HG03432 (cell line): ENCODE results near the gene PIP4K2A.

Source experiments
- ATAC-seq: cut with Tn5 transposase; IDR thresholded peaks from one replicate; pipeline ENCODE4 v1.9.1; 2021; ENCODE audit warnings: mild to moderate bottlenecking, moderate library complexity; ENCODE audit not compliant: unreplicated experiment

Gene PIP4K2A

DNA sequence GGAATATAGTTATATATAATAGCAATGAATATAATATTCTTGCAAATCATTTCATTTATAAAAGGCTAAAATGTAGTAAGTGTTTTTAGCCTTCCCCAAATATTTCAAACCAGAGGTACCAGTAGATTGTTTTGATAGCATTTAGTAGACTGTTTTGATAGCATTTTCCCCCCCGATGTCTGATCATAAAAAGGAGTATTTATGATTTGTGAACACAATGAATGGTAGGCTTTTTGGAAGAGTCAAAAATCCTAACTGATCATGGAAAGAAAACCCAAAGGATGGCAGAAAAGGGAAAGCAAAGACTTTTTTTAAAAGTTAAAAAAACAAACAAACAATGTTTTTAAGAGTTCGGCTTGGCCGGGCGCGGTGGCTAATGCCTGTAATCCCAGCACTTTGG lies 152.5 kb downstream of the PIP4K2A start:
- no peak for ATAC-seq

DNA sequence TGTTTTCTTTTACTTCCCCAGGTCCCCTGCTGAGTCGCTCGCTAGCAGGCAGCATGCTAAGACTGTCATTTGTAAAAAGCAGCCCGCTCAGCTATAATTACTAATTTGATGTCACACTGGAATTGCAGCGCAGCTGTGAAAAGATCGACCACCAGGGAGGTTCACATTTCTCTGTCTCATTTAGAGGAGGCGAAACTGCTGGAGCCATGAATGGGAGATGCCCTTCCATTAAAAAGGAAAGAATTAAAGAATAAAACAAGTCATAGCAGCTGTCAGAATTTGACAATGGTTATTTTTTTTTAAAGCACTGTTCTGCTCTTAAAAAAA lies 153.5 kb downstream of the PIP4K2A start:
- ATAC-seq: no peak

DNA sequence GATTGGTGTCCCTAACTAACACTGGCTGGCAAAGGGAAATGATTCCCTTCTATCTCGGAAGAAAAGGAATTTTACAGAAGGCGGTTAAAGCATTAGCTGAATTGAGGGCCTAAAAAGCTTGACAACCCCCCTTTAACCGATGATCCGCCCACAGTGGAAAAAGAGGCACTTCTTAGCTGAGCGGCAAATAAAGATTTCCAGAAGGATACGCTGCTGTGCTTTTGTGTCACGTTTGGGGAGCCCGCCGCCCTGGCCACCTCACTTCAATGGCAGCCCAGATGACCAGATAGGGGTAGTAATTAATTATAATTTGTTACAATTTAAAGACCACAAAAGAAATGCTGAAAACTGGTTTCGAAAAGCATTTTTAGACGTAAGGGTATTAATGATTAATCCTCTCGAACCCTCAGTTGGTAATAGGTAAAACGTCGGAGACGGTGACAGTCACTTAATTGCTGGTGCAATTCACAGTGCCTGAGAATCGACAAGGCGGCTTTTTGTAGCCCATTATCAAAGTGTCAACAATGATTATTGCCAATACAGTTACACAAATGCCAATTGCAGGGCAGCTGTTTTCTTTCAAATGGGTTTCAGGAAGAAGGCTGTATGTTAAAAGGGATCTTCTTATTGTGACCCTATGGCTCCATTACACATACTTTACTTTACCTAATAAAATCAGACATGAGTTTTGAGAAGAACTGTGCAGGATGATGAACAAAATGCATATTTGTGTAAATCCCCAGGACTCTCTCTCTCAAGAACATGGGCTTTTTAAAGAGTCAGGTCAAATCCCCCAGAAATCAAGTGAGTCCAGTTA lies 154.1 kb downstream of the PIP4K2A start:
- no peak for ATAC-seq

DNA sequence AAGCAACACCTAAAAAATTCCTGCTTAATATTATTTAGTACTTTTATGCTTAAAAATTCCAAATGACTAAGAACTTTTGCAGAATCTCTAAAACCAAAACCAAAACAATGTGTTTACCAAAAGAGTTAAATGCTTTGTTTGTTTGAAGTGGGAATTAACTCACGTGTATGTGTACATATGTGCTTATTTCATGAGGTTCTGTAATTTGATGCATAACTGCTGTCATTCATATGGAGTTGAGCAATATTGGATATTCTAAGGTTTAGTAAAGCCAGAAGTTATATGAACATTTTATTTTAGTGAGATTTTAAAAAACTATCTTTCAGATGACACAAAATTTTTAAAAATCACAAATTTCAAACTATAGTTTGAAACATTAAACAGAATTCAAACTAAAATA lies 157.1 kb downstream of the PIP4K2A start:
- no peak for ATAC-seq

DNA sequence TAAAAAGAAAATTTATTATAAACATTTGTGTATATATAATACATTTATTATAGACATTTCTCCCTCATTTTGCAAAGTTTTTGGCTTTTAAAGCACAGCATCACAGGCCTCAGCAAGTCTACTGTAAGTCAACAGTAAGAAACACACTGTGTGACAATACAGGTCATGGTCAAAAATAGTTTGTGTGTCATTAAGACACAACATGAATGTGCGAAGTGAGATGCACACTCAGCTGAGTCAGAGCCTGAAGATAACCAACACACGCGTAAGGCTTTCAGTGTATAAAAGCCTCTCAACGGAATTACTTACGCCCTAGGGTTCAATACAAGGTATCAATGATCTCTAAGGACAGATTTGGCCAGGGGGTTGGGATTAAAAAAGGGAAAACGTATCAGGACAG lies 157.6 kb downstream of the PIP4K2A start:
- no peak for ATAC-seq

DNA sequence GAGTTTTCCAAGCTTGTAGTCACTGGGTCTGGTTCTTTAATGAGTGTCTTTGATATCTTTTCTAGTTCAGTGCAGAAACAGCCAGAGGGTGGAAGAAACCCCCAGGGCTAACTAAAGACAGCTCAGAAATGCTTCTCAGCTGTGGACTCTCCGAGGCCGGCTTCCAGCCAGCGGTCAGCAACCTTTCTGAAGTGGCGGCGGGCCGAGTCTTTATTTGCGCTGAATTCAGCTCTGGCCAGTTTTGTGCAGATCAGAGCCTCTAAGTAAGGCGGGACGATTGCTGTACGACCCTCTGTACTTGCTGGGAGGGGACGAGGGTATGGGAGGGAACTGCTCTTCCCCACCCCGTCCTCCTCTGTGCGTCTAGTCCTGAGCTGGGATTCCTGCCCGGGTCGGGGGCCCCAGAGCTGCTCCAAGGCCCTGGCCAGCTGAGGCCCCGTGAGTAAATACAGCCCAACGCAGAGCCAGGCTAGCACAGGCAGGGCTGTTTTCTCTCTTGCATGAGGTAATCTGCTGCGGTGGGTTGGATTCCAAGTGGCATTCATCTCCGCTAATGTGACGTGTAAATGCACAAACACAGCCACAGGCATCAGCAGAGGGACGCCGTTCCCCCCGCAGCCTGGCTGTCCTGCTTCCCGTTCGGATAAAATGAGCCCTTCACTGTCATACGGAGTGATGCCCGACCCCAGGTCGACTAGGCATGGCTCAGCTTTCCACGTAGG lies 159.8 kb downstream of the PIP4K2A start:
- no peak for ATAC-seq

DNA sequence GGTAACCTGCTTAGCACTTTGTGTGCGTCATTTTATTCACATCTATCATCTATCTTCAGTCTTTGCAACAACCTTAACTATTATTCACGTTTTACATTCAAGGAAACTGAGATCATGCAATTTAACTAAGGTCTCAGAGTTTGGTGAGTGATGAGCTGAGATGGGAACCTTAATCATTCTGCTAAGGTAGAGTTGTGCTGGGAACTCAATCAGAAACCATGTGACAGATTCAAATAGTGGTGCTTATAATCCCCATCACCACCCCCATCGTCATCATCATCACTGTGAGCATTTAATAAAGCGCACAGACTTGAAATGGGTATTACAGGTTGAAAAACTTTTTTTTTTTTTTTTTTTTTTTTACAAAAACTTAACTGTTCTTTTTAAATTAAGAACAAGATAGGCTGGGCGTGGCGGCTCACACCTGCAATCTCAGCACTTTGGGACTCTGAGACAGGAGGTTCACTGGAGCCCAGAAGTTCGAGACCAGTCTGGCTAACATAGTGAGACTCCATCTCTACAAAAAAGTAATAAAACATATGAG lies 160.9 kb downstream of the PIP4K2A start:
- ATAC-seq: no peak

DNA sequence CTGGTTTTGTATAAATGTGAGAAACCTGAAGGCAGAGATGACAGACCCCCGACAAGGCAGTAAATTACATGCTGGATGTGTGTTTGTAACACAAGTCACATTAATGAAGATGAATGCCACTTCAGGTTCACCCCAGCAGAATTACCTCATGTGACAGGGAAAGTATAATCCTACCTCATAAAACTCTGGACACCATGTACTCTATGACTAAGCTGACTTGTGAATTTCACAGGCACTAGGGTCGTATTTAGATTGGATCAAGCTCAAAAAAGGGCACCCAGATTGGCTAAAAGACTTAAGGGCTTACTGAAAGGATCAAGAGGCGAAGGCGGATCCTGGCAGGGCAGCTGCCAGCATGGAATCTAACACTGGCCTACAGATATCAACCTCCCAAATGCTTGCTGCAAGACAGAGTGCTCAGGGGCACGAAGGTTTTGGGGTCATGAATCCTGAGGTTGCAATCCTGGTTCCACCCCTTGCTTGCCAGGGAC lies 161.4 kb downstream of the PIP4K2A start:
- ATAC-seq: no peak

DNA sequence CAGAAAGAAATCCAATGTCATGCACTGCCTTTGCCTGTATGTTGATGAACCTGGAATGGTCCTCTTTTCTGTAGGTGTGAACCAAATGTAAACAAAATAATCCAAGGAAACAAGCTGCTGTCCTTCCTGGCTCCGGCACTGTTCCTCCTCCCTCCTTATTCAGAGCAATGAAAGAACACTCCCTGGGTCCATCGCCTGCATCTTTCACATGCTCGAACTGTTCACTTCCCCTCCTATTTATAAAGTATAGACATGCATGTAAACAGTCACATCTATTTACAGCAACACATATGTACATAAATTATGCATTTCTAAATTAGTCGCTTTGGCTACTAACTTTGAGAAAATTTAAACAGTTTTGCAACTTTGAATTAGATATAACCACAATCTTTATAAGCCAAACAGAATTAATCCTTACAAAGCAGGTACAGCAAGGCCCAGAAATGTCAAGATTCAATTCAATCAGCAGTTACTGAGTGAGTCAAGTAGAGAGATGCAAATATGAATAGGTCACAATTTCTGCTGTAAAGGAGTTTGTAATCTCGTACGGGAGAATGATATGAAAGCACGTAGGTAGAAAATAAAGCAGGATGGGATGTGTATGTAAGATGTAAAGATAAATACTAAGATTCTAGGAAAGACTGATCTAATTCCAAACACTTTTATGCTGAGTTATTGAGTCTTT lies 162.6 kb downstream of the PIP4K2A start:
- no peak for ATAC-seq

DNA sequence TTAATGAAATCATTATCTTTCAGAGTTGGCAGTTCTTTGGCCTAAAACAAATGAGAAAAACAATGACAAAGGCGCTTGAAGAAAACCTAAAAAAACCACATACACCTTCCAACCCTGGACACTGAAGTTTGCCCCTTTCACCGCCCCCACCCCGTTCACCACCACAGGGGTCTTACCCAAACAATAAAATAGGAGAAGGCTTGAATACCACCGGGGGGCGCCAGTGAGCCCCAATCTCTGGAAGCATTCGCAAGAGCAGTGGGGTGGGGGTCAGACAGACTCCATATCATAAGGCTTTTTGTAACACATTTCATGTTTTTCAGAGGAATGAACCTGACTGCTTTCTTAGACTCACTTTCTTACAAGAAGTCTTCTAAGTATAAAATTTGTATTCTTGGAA lies 163.6 kb downstream of the PIP4K2A start:
- no peak for ATAC-seq

DNA sequence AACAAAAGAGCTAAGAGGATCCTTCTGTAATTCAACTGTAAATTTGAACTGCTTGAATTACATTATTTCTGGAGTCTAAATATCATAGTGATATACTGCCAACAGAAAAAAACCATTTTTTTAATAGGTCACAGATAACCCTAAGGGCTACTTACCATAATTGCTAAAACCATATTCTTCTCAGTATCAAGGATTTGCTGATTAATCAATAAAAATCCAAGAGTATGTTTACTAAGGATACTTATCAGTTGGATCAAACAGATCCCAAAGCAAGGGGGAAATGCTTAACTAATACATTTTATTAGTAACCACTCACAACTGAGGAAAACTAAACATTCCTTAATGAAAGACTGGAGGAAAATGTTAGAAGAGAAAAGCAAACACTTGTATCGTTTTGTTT lies 166.0 kb downstream of the PIP4K2A start:
- no peak for ATAC-seq

DNA sequence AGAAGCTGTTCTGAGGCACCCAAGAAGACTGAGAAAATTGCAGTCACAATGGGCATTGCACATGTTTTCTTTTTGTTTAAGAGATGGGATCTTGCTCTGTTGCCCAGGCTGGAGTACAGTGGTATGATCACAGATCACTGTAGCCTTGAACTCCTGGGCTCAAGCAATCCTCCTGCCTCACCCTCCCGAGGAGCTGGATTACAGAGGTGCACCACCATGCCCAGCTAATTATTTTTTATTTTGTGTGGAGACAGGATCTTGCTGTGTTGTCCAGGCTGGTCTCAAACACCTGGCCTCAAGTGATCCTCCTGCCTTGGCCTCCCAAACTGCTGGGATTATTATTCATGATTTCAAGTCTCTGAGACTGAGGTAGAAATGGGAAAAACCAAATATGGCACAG lies 168.7 kb downstream of the PIP4K2A start:
- ATAC-seq: no peak

DNA sequence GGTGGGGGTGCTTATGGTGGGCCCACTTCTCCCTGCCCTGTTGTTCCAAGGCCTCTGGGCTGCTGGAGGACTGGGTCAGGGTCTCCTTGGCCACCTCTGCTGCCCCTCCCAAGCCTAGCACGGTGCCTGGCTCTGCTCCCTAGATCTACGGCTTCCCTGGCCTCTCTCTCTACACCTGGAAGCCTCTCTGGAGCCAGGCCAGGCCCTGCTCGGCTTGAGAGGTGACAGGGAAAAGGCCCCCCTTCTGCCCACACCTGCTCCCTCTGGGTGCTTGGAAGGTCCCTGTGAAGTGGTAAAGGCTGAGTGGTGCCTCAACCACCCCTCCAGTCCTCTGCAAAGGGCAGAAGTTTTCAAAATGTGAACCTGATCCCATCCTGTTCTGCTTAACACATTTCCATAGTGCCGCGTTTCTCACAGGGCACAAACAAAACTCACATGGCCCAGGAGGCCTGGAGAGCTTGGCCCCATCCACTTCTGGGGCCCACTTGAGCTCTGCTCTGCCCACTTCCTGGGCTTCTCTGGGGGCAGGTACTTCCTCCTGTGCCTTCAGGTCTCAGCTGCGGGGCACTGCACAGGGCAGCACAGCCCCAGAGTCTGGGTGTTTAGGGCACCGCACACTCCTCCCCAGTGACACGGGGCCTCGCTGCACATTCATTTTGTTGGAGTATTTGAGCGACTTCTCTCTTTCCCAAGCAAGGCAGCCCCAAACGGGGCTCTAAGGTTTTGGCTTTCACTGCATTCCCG lies 169.9 kb downstream of the PIP4K2A start:
- no peak for ATAC-seq

DNA sequence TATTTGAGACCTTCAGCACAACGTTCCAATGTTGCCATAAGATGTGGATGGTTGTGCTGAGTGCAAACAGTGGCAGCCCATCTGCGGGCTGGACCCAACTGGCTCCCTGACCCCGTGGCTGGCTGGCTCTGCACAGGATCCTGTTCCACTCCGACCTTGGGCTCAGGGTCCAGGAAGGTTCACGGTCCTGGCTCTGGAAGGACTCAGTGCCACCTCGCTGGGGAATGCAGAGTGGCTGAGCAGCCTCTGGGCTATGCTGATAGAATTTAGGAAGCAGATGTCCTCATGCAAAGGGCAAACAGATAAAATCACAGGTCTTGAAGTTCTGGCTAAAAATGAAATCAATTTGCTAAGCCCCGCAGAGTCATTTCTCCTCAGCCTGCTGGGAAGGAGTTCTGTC lies 171.6 kb downstream of the PIP4K2A start:
- ATAC-seq: no peak

DNA sequence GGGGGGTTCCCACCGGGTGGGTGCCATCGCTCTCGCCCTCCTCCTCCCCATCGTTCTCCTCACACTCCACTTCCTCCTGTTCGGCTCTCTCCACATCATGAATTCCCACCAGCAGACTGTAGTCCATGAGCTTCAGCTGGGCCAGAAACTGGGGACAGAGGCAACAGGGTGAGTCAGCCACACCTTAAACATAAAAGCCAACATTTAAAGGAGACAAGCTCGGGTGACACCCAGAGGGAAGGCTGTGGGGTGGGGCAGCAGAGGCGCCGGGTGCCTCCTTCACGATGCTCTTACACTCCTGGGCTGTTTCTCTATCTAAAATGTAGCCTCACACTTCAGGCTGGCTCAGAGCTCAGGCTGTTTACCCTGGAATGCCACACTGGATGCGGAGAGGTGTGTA lies 172.5 kb downstream of the PIP4K2A start:
- no peak for ATAC-seq

DNA sequence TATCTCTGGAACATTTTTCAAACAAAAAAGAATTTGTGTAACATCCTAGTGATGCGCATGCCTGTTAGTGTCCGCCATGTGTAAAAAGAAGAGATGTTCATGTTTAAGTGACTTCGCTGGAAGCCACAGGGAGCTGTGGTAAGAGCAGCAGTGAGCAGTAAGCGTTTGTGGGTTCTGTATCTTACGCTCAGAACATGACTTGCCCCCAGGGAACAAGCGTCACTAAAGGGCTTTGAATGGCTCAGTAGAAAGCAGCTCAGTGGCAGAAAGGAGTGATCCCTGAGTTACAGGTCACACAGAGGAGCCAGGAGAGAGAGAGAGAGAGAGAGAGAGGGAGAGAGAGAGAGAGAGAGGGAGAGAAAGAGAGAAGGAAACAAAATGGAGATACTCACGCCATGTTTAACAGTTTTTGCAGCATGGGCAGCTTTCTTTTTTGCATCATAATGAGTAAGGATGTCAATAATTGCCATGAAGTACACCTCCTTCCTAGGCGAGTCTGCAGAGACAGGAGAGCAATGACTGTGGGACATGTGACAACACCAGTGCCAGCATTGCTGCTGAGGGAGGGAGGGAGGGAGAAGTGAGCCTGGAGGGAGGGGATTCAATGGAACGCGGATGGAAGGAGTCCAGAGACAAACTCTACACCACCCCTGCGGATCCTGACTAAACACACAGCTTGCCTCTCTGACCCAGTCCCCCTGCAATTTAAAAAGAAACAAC lies 174.6 kb downstream of the PIP4K2A start:
- ATAC-seq: no peak

DNA sequence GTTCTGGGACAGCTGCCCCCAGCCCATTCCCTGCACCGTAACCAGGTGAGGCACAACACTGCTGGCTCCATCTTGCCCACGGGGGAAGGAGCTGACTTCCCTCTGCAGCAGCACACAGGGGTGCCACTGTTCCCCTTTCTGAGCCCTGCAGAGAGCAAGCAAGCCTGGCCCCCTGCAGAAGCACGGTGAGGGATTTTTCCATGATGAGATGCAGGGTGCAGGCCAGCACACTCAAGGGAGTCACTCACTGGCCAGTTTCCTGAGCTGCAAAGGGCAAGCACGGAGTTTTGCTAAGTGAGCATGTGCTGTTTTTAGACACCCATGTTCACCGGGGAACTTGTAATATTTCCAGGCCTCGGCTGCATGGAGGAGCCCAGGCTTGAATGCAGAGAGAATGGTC lies 176.6 kb downstream of the PIP4K2A start:
- ATAC-seq: no peak

DNA sequence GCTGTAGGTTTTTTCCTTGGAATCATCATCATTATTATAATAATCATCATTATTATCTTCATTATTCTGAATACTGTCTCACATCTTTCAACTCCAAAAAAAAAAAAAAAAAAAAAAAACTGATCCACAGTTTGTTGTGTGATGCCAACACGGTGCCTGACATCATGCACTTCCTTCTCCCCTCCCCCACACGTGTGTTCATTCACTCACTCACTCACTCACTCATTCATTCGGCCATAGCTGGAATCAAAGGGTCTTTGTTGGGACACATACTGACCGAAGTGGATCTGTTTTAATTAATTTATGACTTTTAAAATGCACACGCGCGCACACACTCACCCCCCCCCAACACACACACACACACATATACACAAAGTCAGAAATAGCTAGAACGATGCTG lies 177.8 kb downstream of the PIP4K2A start:
- no peak for ATAC-seq

DNA sequence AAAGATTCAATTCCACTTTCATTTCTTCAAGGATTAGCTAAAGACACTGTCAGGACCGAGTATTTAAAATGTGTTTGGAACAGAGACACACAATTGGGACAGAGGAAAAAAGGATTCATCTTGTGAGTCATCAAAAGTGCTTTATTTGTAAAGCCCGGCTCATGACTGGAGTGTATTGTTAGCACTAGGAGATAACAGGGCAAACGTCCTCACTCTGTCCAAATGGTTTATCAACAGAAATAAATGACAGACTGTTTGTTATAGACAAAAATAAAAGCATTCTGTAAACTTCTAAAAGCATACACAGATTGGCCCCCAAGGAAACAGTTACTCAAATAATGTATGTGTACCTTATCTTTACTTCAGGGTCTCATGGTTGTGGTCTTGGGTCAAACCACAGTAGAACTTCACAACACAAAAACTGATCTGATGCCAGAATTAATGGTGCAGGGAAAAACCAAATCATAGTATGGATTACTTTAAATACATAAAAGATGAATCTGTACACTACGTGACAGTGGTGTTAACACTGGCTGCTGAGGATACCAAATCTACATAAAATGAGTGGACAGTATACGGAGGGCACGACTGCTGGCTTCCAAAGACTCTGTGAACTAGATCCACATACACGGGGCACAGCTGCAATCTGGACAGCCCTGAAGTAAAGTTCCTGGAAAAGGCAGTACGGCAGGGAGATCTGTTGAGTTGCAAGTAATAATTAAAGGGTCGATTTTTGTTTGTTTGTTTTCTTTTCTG lies 179.4 kb downstream of the PIP4K2A start:
- ATAC-seq: no peak

DNA sequence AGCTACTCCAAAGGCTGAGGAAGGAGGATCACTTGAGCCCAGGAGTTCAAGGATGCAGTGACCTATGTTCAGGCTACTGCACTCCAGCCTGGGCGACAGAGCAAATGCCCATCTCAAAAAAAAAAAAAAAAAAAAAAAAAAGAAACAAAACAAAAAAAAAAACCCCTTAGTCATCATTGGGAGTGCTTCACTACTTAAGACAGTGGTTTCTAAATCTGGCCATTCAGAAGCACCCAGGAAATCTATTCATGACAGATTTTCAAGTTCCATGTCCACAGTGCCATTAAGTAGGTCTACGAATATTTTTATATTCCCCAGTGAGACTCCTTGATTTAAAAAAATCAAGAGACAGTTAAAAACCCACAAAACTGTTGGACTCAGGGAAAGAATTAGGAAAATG lies 182.9 kb downstream of the PIP4K2A start:
- no peak for ATAC-seq
